ENCODE measurements around the gene CCDC154.

Gene CCDC154, protein sequence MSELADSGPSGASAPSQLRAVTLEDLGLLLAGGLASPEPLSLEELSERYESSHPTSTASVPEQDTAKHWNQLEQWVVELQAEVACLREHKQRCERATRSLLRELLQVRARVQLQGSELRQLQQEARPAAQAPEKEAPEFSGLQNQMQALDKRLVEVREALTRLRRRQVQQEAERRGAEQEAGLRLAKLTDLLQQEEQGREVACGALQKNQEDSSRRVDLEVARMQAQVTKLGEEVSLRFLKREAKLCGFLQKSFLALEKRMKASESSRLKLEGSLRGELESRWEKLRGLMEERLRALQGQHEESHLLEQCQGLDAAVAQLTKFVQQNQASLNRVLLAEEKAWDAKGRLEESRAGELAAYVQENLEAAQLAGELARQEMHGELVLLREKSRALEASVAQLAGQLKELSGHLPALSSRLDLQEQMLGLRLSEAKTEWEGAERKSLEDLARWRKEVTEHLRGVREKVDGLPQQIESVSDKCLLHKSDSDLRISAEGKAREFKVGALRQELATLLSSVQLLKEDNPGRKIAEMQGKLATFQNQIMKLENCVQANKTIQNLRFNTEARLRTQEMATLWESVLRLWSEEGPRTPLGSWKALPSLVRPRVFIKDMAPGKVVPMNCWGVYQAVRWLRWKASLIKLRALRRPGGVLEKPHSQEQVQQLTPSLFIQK

GRCh38 chr16:1443980-1444729 is at the start of gene CCDC154:
Gene CCDC154 (minus strand): TSS chr16:1444556. CDS start chr16:1444322, 234 bp downstream.
- H3K4me1 ChIP-seq (ENCODE audit: control insufficient read depth in 1 of 2, insufficient read depth in 2 of 2, low read length in 2 of 2), result no peaks in the 10 kb centered on the region
- H3K27me3 ChIP-seq (ENCODE audit: low read depth, low read length), result no peaks in the 10 kb centered on the region
- no peak within 1 kb of the TSS for H3K27ac ChIP-seq (ENCODE audit: low read length)
- no peak within 1 kb of the TSS for H3K4me3 ChIP-seq (ENCODE audit: low read depth in 1 of 2, low read length in 2 of 2)
- peaks cover 0 to 38% of the 10 kb centered on the region in 2 donors for H3K36me3 ChIP-seq (ENCODE audit: control insufficient read depth in 1 of 2, insufficient read depth in 2 of 2, low read length in 2 of 2)
- H3K9me3 ChIP-seq (ENCODE audit: control insufficient read depth in 1 of 2, low read length in 2 of 2), result no peaks in the 10 kb centered on the region

- Histone ChIP-seq H3K36me3 (ENCODE audit: control insufficient read depth in 1 of 2, insufficient read depth in 2 of 2, low read length in 2 of 2) (peaks cover 0 to 17% of the 10 kb centered on the region in 2 donors), H3K4me3 (ENCODE audit: low read depth in 1 of 2, low read length in 2 of 2) (peak overlapping the region; percentile 65 to 93), H3K27ac (ENCODE audit: low read length) (no peak overlapping the region), H3K9me3 (ENCODE audit: control insufficient read depth in 1 of 2, low read length in 2 of 2) (no peaks in the 10 kb centered on the region), H3K4me1 (ENCODE audit: control insufficient read depth in 1 of 2, insufficient read depth in 2 of 2, low read length in 2 of 2) (peaks cover 13 to 27% of the 10 kb centered on the region in 2 donors), H3K27me3 (ENCODE audit: low read depth, low read length) (no peaks in the 10 kb centered on the region)
Observed at GRCh38 chr16:1493746-1494094, 49.4 kb upstream of the CCDC154 start.

DNA sequence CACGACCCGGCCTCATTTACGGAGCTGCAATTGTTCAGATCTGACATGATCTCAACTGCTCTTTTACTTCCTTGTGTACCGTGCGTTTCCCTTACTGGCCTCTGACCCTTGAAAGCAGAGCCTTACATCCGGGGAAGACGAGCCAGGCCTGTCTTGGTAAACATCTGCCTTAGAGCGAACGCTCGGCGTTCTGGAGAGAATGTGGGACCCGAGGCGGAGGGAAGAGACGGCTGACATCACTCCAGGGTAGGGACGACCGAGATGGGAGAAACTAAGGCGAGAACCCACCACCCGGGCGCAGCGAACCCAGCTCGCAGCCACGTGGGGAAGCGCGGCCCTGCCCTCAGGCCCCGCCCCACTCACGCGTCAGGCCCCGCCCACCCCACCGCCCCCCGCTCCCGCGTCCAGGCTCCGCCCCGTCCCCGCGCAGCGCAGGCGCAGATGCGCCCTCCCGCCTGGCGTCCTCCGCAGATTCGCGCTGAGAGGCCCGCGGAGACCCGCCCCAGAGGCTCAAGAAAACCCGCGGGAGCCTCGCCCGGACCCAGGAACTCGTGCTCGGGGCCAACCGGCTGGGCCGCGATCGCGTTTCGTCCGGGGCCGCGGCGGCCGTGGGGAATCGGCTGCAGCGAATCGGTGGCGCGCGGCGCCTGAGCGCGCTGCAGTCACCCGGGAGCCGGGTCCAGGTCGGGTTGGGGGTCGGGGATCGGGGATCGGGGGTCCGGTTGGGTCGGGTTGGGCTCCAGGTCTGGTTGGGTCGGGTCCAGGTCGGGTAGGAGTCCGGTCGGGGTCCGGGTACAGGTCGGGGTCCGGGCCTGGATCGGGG is 48.8 kb upstream of the CCDC154 start, which contains the start of gene TELO2:
TELO2 (plus strand) TSS at position 438 of the 823 bp plus-strand sequence. CDS start 922 bp downstream, outside the sequence.
- no peaks in the 10 kb centered on the region for H3K27me3 ChIP-seq (ENCODE audit: low read depth, low read length)
- H3K4me3 ChIP-seq (ENCODE audit: low read depth in 1 of 2, low read length in 2 of 2), result peak within 1 kb of the TSS; percentile 69 to 93
- no peaks in the 10 kb centered on the region for H3K9me3 ChIP-seq (ENCODE audit: control insufficient read depth in 1 of 2, low read length in 2 of 2)
- H3K27ac ChIP-seq (ENCODE audit: low read length), result peak within 1 kb of the TSS; percentile 86
- peaks cover 13 to 27% of the 10 kb centered on the region in 2 donors for H3K4me1 ChIP-seq (ENCODE audit: control insufficient read depth in 1 of 2, insufficient read depth in 2 of 2, low read length in 2 of 2)
- H3K36me3 ChIP-seq (ENCODE audit: control insufficient read depth in 1 of 2, insufficient read depth in 2 of 2, low read length in 2 of 2), result peaks cover 0 to 17% of the 10 kb centered on the region in 2 donors

GRCh38 chr16:1492082-1492922 is 47.9 kb upstream of the CCDC154 start:
- peak overlapping the region; percentile 69 to 93 for H3K4me3 ChIP-seq (ENCODE audit: low read depth in 1 of 2, low read length in 2 of 2)
- H3K36me3 ChIP-seq (ENCODE audit: control insufficient read depth in 1 of 2, insufficient read depth in 2 of 2, low read length in 2 of 2), result peaks cover 0 to 12% of the 10 kb centered on the region in 2 donors
- H3K9me3 ChIP-seq (ENCODE audit: control insufficient read depth in 1 of 2, low read length in 2 of 2), result no peaks in the 10 kb centered on the region
- H3K27ac ChIP-seq (ENCODE audit: low read length), result peak overlapping the region; percentile 86
- H3K27me3 ChIP-seq (ENCODE audit: low read depth, low read length), result no peaks in the 10 kb centered on the region
- H3K4me1 ChIP-seq (ENCODE audit: control insufficient read depth in 1 of 2, insufficient read depth in 2 of 2, low read length in 2 of 2), result peaks cover 13 to 27% of the 10 kb centered on the region in 2 donors

GRCh38 chr16:1491327-1491726 is 47.0 kb upstream of the CCDC154 start:
- Histone ChIP-seq H3K27me3 (ENCODE audit: low read depth, low read length) (no peaks in the 10 kb centered on the region), H3K36me3 (ENCODE audit: control insufficient read depth in 1 of 2, insufficient read depth in 2 of 2, low read length in 2 of 2) (peaks cover 0 to 2% of the 10 kb centered on the region in 2 donors), H3K27ac (ENCODE audit: low read length) (no peak overlapping the region), H3K9me3 (ENCODE audit: control insufficient read depth in 1 of 2, low read length in 2 of 2) (no peaks in the 10 kb centered on the region), H3K4me1 (ENCODE audit: control insufficient read depth in 1 of 2, insufficient read depth in 2 of 2, low read length in 2 of 2) (peaks cover 13 to 27% of the 10 kb centered on the region in 2 donors), H3K4me3 (ENCODE audit: low read depth in 1 of 2, low read length in 2 of 2) (no peak overlapping the region)

- Histone ChIP-seq H3K9me3 (ENCODE audit: control insufficient read depth in 1 of 2, low read length in 2 of 2) (no peaks in the 10 kb centered on the region), H3K36me3 (ENCODE audit: control insufficient read depth in 1 of 2, insufficient read depth in 2 of 2, low read length in 2 of 2) (no peaks in the 10 kb centered on the region), H3K4me1 (ENCODE audit: control insufficient read depth in 1 of 2, insufficient read depth in 2 of 2, low read length in 2 of 2) (peaks cover 6 to 12% of the 10 kb centered on the region in 2 donors), H3K4me3 (ENCODE audit: low read depth in 1 of 2, low read length in 2 of 2) (no peak overlapping the region), H3K27ac (ENCODE audit: low read length) (no peak overlapping the region), H3K27me3 (ENCODE audit: low read depth, low read length) (no peaks in the 10 kb centered on the region)
Observed at GRCh38 chr16:1489077-1489476, 44.7 kb upstream of the CCDC154 start.

- H3K27ac ChIP-seq (ENCODE audit: low read length), result no peak within 1 kb of the TSS
- no peak within 1 kb of the TSS for H3K4me3 ChIP-seq (ENCODE audit: low read depth in 1 of 2, low read length in 2 of 2)
- H3K27me3 ChIP-seq (ENCODE audit: low read depth, low read length), result no peaks in the 10 kb centered on the region
- H3K9me3 ChIP-seq (ENCODE audit: control insufficient read depth in 1 of 2, low read length in 2 of 2), result no peaks in the 10 kb centered on the region
- H3K4me1 ChIP-seq (ENCODE audit: control insufficient read depth in 1 of 2, insufficient read depth in 2 of 2, low read length in 2 of 2), result peaks cover 6 to 7% of the 10 kb centered on the region in 2 donors
- H3K36me3 ChIP-seq (ENCODE audit: control insufficient read depth in 1 of 2, insufficient read depth in 2 of 2, low read length in 2 of 2), result no peaks in the 10 kb centered on the region
Observed at GRCh38 chr16:1488619-1489018, 44.3 kb upstream of the CCDC154 start, which contains the start of gene PTX4. Gene PTX4 (minus strand): TSS chr16:1488944. CDS start chr16:1488909, 35 bp downstream.

DNA sequence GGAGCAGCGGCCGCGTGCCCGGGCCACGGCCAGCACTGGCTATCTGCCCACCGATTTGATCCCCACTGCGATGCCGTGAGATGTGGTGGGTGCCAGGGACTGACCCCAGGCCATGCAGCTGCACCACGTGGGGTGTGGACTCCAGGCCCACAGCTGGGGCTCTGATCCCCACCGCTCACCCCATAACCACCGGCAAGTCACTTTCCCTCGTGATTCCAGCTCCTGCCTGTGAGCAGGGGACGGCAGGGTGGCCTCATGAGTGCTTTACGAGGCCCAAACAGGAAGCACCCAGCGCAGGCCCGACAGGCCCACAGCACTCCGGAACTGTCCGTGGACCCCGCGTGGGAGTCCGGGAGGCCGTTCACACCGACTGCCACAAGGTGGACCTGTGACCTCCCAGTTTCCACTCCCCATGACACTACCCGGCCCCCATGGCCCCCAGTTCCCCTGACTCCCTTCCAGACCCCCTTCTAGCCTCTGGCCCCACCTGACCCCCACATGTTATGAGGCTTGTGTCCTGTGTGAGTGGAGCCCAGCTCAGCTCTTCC is 43.8 kb upstream of the CCDC154 start:
- no peaks in the 10 kb centered on the region for H3K27me3 ChIP-seq (ENCODE audit: low read depth, low read length)
- H3K4me1 ChIP-seq (ENCODE audit: control insufficient read depth in 1 of 2, insufficient read depth in 2 of 2, low read length in 2 of 2), result peaks cover 6 to 7% of the 10 kb centered on the region in 2 donors
- H3K4me3 ChIP-seq (ENCODE audit: low read depth in 1 of 2, low read length in 2 of 2), result no peak overlapping the region
- no peaks in the 10 kb centered on the region for H3K9me3 ChIP-seq (ENCODE audit: control insufficient read depth in 1 of 2, low read length in 2 of 2)
- no peaks in the 10 kb centered on the region for H3K36me3 ChIP-seq (ENCODE audit: control insufficient read depth in 1 of 2, insufficient read depth in 2 of 2, low read length in 2 of 2)
- no peak overlapping the region for H3K27ac ChIP-seq (ENCODE audit: low read length)

DNA sequence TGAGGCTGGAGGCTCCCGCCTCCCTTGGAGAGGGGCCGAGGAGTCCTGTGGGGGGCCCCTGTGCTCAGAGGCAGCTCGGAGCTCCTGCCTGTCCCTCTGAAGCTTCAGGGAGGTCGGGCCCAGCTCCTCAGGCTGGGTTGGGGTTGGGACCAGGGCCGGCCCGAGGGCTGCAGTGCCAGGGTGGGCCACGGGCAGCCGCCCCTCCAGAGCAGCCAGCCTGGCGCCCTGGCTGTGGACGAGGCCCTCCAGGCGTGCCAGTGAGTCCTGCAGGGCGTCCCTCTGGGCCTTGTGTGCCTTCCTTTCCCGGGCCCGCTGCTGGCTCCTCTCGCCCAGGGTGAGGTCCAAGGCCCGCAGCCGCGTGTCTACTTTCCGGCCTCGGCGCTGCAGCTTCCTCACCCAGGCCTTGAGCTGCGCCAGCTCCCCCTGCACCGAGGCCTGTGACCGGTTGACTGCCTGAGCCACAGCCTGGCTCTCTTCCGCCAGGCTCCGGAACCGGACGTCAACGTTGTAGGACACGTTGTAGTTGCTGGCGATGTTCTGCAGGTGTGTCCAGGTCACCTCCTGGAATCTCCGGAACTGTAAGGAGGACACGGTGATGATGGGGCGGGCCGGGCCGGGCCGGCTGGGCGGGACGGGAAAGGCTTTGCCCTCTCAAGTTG is 43.2 kb upstream of the CCDC154 start:
- H3K4me3 ChIP-seq (ENCODE audit: low read depth in 1 of 2, low read length in 2 of 2), result no peak overlapping the region
- H3K9me3 ChIP-seq (ENCODE audit: control insufficient read depth in 1 of 2, low read length in 2 of 2), result no peaks in the 10 kb centered on the region
- peaks cover 2% of the 10 kb centered on the region in 2 donors for H3K4me1 ChIP-seq (ENCODE audit: control insufficient read depth in 1 of 2, insufficient read depth in 2 of 2, low read length in 2 of 2)
- no peaks in the 10 kb centered on the region for H3K27me3 ChIP-seq (ENCODE audit: low read depth, low read length)
- H3K36me3 ChIP-seq (ENCODE audit: control insufficient read depth in 1 of 2, insufficient read depth in 2 of 2, low read length in 2 of 2), result no peaks in the 10 kb centered on the region
- H3K27ac ChIP-seq (ENCODE audit: low read length), result no peak overlapping the region
